GM21381 (cell line): ENCODE data around the gene VPS36.
"Not testable (repeated sequence)": the region's sequence is repeated elsewhere in the genome, so short reads cannot be mapped to it uniquely, and the experiment has no call there.

ENCODE experiments used
- ATAC-seq: cut with Tn5 transposase; IDR thresholded peaks from one replicate; pipeline ENCODE4 v1.9.1; 2021; ENCODE audit warnings: mild to moderate bottlenecking, moderate library complexity; ENCODE audit not compliant: unreplicated experiment

Gene VPS36

GRCh38 chr13:52378312-52378711 is 72.1 kb downstream of the VPS36 start:
- ATAC-seq: no peak

GRCh38 chr13:52377898-52378297 is 72.5 kb downstream of the VPS36 start:
- no peak for ATAC-seq

GRCh38 chr13:52374873-52375411 is 75.5 kb downstream of the VPS36 start:
- no peak for ATAC-seq

DNA sequence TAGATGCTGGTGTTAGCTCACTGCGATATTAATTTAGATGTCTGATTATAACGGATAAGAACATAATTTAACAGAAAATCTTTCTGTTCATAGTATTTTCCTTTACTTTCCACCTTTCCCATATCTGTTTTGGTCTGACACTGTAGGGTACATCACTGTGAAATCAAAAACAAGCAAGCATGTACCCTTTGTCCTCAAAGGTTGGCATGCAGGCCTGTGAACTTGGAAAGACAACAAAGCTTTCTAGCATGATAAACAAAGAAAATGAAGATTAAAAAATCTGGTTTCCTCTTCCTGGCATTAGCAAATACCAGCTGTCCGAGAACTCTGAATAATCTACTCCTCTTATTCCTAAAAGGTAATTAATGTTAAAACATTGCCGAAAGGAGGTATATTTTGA is 76.0 kb downstream of the VPS36 start:
- ATAC-seq: no peak

- not testable (repeated sequence) for ATAC-seq
Observed at GRCh38 chr13:52373277-52373676, 77.2 kb downstream of the VPS36 start.

DNA sequence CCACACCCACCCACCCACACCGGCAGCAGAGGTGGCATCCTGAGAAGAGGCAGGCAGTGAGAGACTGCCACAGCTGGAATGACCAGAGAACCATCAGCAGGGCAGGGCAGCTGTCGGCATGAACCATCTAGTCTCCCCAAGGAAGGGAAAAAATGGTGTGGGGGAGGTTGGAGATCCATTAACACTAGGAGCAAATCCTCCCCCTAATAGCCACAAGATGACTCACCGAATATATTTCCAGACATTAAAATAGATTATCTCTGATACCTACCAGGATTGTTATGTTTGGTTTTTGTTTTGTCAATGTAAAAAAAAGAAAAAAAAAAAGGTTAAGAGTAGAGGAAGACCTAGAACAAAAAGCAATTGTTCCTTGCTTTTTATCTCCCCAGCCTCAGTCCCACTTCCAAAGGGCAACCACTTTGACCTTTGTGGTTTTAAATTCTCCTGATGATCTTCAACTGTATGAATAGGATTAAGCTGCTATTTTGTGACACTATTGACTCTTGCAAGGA is 78.6 kb downstream of the VPS36 start:
- ATAC-seq: no peak

- ATAC-seq: no peak
Observed at GRCh38 chr13:52366291-52366690, 84.1 kb downstream of the VPS36 start.
